K562 (cell line): Measurements from ENCODE around the gene PLXNB2. TPM values are rescaled to one million over a fixed set of nuclear protein-coding genes. Genes with fewer than 3 reads are reported as not detected.
A peak's percentile ranks its signal among the peaks of the same experiment; 100 is the strongest.

ENCODE experiments used
- CBX2 ChIP-seq: fragments of 200-600 bp; sonication (generic); IDR thresholded peaks from one replicate; pipeline ENCODE4 v1.6.1; 2012; ENCODE audit warnings: mild to moderate bottlenecking, low read length, inconsistent platforms; ENCODE audit not compliant: insufficient read depth, poor library complexity, severe bottlenecking
- CUX1 ChIP-seq: fragments of 200-800 bp; sonication (Bioruptor generic); IDR thresholded peaks from 2 replicates; pipeline ENCODE4 v1.6.1; 2016; ENCODE audit warnings: missing genetic modification characterization, missing compliant biosample characterization
- EP400 ChIP-seq: fragments of 450-650 bp; IDR thresholded peaks from 2 replicates; pipeline ENCODE4 v1.6.1; 2017; ENCODE audit warnings: antibody characterized with exemption, mild to moderate bottlenecking, moderate library complexity
- FOXK2 ChIP-seq, 2 experiments: fragments of 450-650 bp; IDR thresholded peaks in 1 of 2; conservative IDR thresholded peaks in 1 of 2; 2 replicates each; pipeline ENCODE4 v1.6.1; 2016; ENCODE audit warnings: low read depth in 2 of 2, mild to moderate bottlenecking in 1 of 2
- KAT2B ChIP-seq: IDR thresholded peaks from one replicate; pipeline ENCODE4 v1.6.1; 2012; ENCODE audit warnings: low read depth, mild to moderate bottlenecking, control low read depth, inconsistent platforms, low read length, moderate library complexity
- KDM1A ChIP-seq, 2 experiments: fragments of 450-650 bp; IDR thresholded peaks; 2 replicates each; pipeline ENCODE4 v1.6.1; 2016; ENCODE audit warnings: mild to moderate bottlenecking in 2 of 2
- KDM5B ChIP-seq: fragments of 200-600 bp; sonication (generic); IDR thresholded peaks from 2 replicates; pipeline ENCODE4 v1.6.1; 2012; ENCODE audit warnings: low read depth, mild to moderate bottlenecking, moderate library complexity, low read length, control low read depth, inconsistent platforms; ENCODE audit not compliant: insufficient replicate concordance
- MAX ChIP-seq: sonication (generic); formaldehyde crosslinking; IDR thresholded peaks from 2 replicates; pipeline ENCODE4 v1.9.0; 2022; ENCODE audit warnings: mild to moderate bottlenecking, missing genetic modification reagents
- MBD1 ChIP-seq: fragments of 250-450 bp; sonication (Bioruptor Pico); IDR thresholded peaks from 2 replicates; pipeline ENCODE4 v1.8.0; 2022; ENCODE audit warnings: inconsistent platforms
- NR3C1 ChIP-seq: sonication (generic); formaldehyde crosslinking; IDR thresholded peaks from 2 replicates; pipeline ENCODE4 v1.8.1; 2022; ENCODE audit warnings: missing genetic modification reagents
- PHF21A ChIP-seq: fragments of 450-650 bp; IDR thresholded peaks from 2 replicates; pipeline ENCODE4 v1.6.1; 2017; ENCODE audit warnings: low read depth, borderline replicate concordance
- RNF2 ChIP-seq: sonication (generic); IDR thresholded peaks from 2 replicates; pipeline ENCODE4 v1.6.1; 2016
- VEZF1 ChIP-seq: fragments of 200-800 bp; sonication (Bioruptor generic); IDR thresholded peaks from 2 replicates; pipeline ENCODE4 v1.6.1; 2017; ENCODE audit warnings: missing genetic modification characterization, missing compliant biosample characterization
- ZNF23 ChIP-seq: fragments of 250-450 bp; sonication (Bioruptor Pico); IDR thresholded peaks from 2 replicates; pipeline ENCODE4 v1.4.0; 2020; ENCODE audit warnings: mild to moderate bottlenecking
- ZNF551 ChIP-seq: fragments of 250-450 bp; sonication (Bioruptor Pico); IDR thresholded peaks from 2 replicates; pipeline ENCODE4 v1.5.0; 2021; ENCODE audit warnings: mild to moderate bottlenecking, moderate library complexity
- ZNF561 ChIP-seq: fragments of 450-650 bp; formaldehyde crosslinking; conservative IDR thresholded peaks from 2 replicates; pipeline ENCODE4 v1.4.0; 2020; ENCODE audit warnings: mild to moderate bottlenecking, moderate library complexity
- ZNF695 ChIP-seq: fragments of 450-650 bp; formaldehyde crosslinking; IDR thresholded peaks from 2 replicates; pipeline ENCODE4 v1.4.0; 2020; ENCODE audit warnings: mild to moderate bottlenecking, moderate library complexity
- ZNF830 ChIP-seq: fragments of 250-450 bp; sonication (Bioruptor Pico); IDR thresholded peaks from 2 replicates; pipeline ENCODE4 v1.5.0; 2021; ENCODE audit warnings: mild to moderate bottlenecking
- polyA plus RNA-seq, 8 experiments: library from polyadenylated mRNA; depleted of rRNA in 4 of 8; stranded (reverse) in 5 of 8; unstranded in 3 of 8; fragments of >200 nt; fragmentation: Nextera tagmentation in 2 of 8; fragmentation: Illumina TruSeq in 1 of 8; extraction: Ambion mirVana in 2 of 8; extraction: Trizol in 1 of 8; gene quantifications; 2 replicates each; pipeline versions ENCODE4 v1.2.1 to v1.2.3, GENCODE V29; 2011 to 2014; ENCODE audit warnings: inconsistent platforms in 1 of 8, missing spikeins in 1 of 8
- total RNA-seq, 7 experiments: library from RNA; depleted of rRNA in 6 of 7; stranded (reverse); fragments of >200 nt in 6 of 7; fragmentation: Illumina TruSeq in 2 of 7; extraction: Trizol in 2 of 7; gene quantifications; 2 replicates each; pipeline versions ENCODE4 v1.2.1 to v1.2.3, GENCODE V29; 2011 to 2021; ENCODE audit warnings: low replicate concordance in 1 of 7

PLXNB2 gene
- total and polyA plus RNA-seq, 9 of the 15 experiments (the other 6 are each of a cell fraction or from before 2014, with no cell fraction given): 0.15 to 45.1 (median 13.6) TPM

DNA sequence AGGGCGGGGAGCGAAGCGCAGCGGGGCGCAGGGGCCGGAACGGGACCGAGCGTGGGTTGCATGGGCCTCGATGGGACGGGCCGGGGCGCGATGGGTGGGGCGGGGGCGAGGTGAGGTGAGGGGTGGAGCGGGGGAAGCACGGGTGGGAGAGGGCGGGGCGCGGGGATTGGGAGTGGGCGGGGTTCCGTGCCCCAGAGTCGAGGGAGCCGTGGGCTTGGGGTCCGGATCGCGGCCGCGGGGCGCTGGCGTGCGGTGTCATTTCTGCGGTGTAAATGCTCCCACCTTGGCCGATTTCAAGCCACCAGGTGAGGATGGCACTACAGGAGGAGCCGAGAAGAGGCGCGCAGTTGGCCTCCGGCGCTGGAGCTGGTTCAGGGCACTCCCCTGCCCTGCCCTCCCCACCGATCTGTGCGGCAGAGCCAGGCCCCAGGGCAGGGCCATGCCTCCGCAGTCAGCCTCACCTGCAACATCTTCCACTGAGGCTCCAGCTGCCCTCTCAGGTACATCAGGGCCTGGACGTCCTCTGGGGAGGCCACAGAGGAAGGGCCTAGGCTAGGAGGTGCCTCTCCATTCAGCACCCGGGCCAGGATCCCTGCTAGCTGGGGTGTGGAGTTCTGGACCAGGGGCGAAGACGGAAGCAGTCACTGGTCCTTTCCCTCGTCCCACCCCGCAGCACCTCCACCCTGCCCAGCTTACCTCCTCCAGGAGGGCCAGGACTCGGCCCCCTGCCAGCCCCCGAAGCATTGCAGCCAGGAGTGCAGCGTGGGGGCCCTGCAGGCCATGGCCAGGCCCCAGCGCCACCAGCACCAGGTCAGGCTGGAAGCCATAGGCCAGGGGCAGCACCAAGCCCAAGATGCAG lies 62.0 kb downstream of the PLXNB2 start (continued):
- TF ChIP-seq ZNF23 (CRISPR knock-in tag): no peak
- TF ChIP-seq VEZF1 (CRISPR knock-in tag): peak; percentile 38; the same call in 1 of the 2 replicates
- TF ChIP-seq FOXK2 (conservative IDR thresholded peaks at IDR 0.05 in 1 of 2, IDR thresholded peaks at IDR 0.05 in 1 of 2; ENCODE audit: low read depth in 2 of 2): no peak
- no peak for TF ChIP-seq KAT2B
- TF ChIP-seq CBX2: no peak
- TF ChIP-seq NR3C1: no peak
- no peak for TF ChIP-seq ZNF695 (CRISPR knock-in tag)
- TF ChIP-seq ZNF551 (CRISPR knock-in tag): no peak
- no peak for TF ChIP-seq ZNF830
- no peak for TF ChIP-seq CUX1
- no peak for TF ChIP-seq MBD1 (CRISPR knock-in tag)
- TF ChIP-seq RNF2: no peak
- peak; percentile 19; the same call in 1 of the 2 replicates for TF ChIP-seq EP400
- no peak for TF ChIP-seq PHF21A
- no peak for TF ChIP-seq KDM1A (IDR thresholded peaks at IDR 0.05)
- no peak for TF ChIP-seq KDM5B
- TF ChIP-seq ZNF561 (CRISPR knock-in tag): no peak
- no peak for TF ChIP-seq MAX
